Measurements from ENCODE around the gene SHISA7.

DNA sequence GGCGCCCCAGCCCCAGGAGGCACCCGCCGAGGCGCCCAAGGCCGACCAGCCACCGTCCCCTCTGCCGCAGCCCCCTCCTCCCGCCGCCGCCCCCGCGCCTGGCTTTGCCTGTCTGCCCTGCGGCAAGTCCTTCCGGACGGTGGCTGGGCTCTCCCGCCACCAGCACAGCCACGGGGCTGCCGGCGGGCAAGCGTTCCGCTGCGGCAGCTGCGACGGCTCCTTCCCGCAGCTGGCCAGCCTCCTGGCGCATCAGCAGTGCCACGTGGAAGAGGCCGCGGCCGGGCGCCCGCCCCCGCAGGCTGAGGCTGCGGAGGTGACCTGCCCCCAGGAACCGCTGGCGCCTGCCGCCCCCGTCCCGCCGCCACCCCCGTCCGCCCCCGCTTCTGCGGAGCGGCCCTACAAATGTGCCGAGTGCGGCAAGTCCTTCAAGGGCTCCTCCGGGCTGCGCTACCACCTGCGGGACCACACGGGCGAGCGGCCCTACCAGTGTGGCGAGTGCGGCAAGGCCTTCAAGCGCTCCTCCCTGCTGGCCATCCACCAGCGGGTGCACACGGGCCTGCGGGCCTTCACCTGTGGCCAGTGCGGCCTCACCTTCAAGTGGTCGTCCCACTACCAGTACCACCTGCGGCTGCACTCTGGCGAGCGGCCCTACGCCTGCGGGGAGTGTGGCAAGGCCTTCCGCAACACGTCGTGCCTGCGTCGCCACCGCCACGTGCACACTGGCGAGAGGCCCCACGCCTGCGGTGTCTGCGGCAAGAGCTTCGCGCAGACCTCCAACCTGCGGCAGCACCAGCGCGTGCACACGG lies 39.3 kb upstream of the SHISA7 start:
- TF ChIP-seq, protein P1, sequence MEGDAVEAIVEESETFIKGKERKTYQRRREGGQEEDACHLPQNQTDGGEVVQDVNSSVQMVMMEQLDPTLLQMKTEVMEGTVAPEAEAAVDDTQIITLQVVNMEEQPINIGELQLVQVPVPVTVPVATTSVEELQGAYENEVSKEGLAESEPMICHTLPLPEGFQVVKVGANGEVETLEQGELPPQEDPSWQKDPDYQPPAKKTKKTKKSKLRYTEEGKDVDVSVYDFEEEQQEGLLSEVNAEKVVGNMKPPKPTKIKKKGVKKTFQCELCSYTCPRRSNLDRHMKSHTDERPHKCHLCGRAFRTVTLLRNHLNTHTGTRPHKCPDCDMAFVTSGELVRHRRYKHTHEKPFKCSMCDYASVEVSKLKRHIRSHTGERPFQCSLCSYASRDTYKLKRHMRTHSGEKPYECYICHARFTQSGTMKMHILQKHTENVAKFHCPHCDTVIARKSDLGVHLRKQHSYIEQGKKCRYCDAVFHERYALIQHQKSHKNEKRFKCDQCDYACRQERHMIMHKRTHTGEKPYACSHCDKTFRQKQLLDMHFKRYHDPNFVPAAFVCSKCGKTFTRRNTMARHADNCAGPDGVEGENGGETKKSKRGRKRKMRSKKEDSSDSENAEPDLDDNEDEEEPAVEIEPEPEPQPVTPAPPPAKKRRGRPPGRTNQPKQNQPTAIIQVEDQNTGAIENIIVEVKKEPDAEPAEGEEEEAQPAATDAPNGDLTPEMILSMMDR (conservative IDR thresholded peaks at IDR 0.05; ENCODE audit: low read depth, low read length): no peak
- no peak for TF ChIP-seq POLR2A (IDR thresholded peaks at IDR 0.05; ENCODE audit: low read depth, low read length)
- no peak for TF ChIP-seq CEBPB (IDR thresholded peaks at IDR 0.05; ENCODE audit: low read depth, low read length)
- no peak for TF ChIP-seq RAD21 (IDR thresholded peaks at IDR 0.05; ENCODE audit: low read length)
- no peak for TF ChIP-seq RFX5 (IDR thresholded peaks at IDR 0.05; ENCODE audit: low read depth, low read length)
- no peak for TF ChIP-seq MAFK (IDR thresholded peaks at IDR 0.05; ENCODE audit: low read depth, low read length)
- no peak for TF ChIP-seq CHD1 (IDR thresholded peaks at IDR 0.05; ENCODE audit: low read depth, low read length)

Data from IMR-90 (cell line).